ENCODE data around the gene MYCBP2.
"Not testable (repeated sequence)": the region's sequence is repeated elsewhere in the genome, so short reads cannot be mapped to it uniquely, and the experiment has no call there.

MYCBP2 gene

GRCh38 chr13:77026255-77026860 lies 300.5 kb downstream of the MYCBP2 start:
- H3K4me1 ChIP-seq (ENCODE audit: insufficient read depth, low read length): peaks cover 55% of the 10 kb centered on the region

DNA sequence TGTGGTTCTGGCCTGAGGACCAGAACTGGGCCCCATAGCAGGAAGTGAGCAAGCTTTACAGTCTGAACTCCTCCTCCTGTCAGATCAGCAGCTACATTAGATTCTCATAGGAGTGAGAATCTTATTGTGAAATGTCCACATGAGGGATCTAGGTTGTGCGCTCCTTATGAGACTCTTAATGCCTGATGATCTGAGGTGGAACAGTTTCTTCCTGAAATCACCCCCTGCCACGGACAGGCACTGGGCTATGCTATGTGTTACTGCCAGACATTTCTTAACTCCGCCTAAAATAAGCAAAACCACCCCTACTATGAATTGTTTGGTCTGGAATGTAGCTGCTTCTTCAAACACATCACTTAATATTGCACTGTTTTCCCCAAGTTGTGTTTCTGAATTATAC lies 304.6 kb downstream of the MYCBP2 start:
- peaks cover 68% of the 10 kb centered on the region for H3K4me1 ChIP-seq (ENCODE audit: insufficient read depth, low read length)
- peak overlapping the region; percentile 14 for H3K27ac ChIP-seq (ENCODE audit: low read depth, low read length)
- H3K27me3 ChIP-seq (ENCODE audit: control insufficient read depth in 1 of 2, insufficient read depth in 2 of 2, low read length in 2 of 2): no peaks in the 10 kb centered on the region
- peaks cover 8% of the 10 kb centered on the region for H3K36me3 ChIP-seq (ENCODE audit: insufficient read depth, low read length)
- no peak overlapping the region for H3K9ac ChIP-seq (ENCODE audit: low read length)
- no peaks in the 10 kb centered on the region for H3K9me3 ChIP-seq (ENCODE audit: low read length)
- no peak overlapping the region for H3K4me3 ChIP-seq (ENCODE audit: low read depth in 1 of 2, low read length in 2 of 2)

More at GRCh38 chr13:77026255-77026860, 300.5 kb downstream of the MYCBP2 start:
- H3K36me3 ChIP-seq (ENCODE audit: insufficient read depth, low read length): no peaks in the 10 kb centered on the region
- H3K9ac ChIP-seq (ENCODE audit: low read length): peak overlapping the region; percentile 74
- H3K4me3 ChIP-seq (ENCODE audit: low read depth in 1 of 2, low read length in 2 of 2): peak overlapping the region; percentile 88 to 98
- peak overlapping the region; percentile 95 for H3K27ac ChIP-seq (ENCODE audit: low read depth, low read length)
- no peaks in the 10 kb centered on the region for H3K27me3 ChIP-seq (ENCODE audit: control insufficient read depth in 1 of 2, insufficient read depth in 2 of 2, low read length in 2 of 2)
- H3K9me3 ChIP-seq (ENCODE audit: low read length): no peaks in the 10 kb centered on the region

GRCh38 chr13:77019756-77020155 lies 307.1 kb downstream of the MYCBP2 start:
- Histone ChIP-seq H3K27ac (ENCODE audit: low read depth, low read length) (no peak overlapping the region), H3K4me1 (ENCODE audit: insufficient read depth, low read length) (peaks cover 63% of the 10 kb centered on the region), H3K36me3 (ENCODE audit: insufficient read depth, low read length) (peaks cover 17% of the 10 kb centered on the region)

GRCh38 chr13:77016888-77017623 lies 309.8 kb downstream of the MYCBP2 start:
- H3K27me3 ChIP-seq (ENCODE audit: control insufficient read depth in 1 of 2, insufficient read depth in 2 of 2, low read length in 2 of 2): no peaks in the 10 kb centered on the region
- peaks cover 36% of the 10 kb centered on the region for H3K36me3 ChIP-seq (ENCODE audit: insufficient read depth, low read length)

More at GRCh38 chr13:77019756-77020155, 307.1 kb downstream of the MYCBP2 start:
- Histone ChIP-seq H3K4me3 (ENCODE audit: low read depth in 1 of 2, low read length in 2 of 2) (no peak overlapping the region), H3K9me3 (ENCODE audit: low read length) (no peaks in the 10 kb centered on the region), H3K27me3 (ENCODE audit: control insufficient read depth in 1 of 2, insufficient read depth in 2 of 2, low read length in 2 of 2) (no peaks in the 10 kb centered on the region), H3K9ac (ENCODE audit: low read length) (no peak overlapping the region)

GRCh38 chr13:77016251-77016812 lies 310.6 kb downstream of the MYCBP2 start:
- no peak overlapping the region for H3K4me3 ChIP-seq (ENCODE audit: low read depth in 1 of 2, low read length in 2 of 2)
- H3K27ac ChIP-seq (ENCODE audit: low read depth, low read length): peak overlapping the region; percentile 24
- no peak overlapping the region for H3K9ac ChIP-seq (ENCODE audit: low read length)
- H3K36me3 ChIP-seq (ENCODE audit: insufficient read depth, low read length): peaks cover 36% of the 10 kb centered on the region
- no peaks in the 10 kb centered on the region for H3K27me3 ChIP-seq (ENCODE audit: control insufficient read depth in 1 of 2, insufficient read depth in 2 of 2, low read length in 2 of 2)
- no peaks in the 10 kb centered on the region for H3K9me3 ChIP-seq (ENCODE audit: low read length)
- H3K4me1 ChIP-seq (ENCODE audit: insufficient read depth, low read length): peaks cover 36% of the 10 kb centered on the region

More at GRCh38 chr13:77016888-77017623, 309.8 kb downstream of the MYCBP2 start:
- Histone ChIP-seq H3K4me1 (ENCODE audit: insufficient read depth, low read length) (peaks cover 43% of the 10 kb centered on the region), H3K9me3 (ENCODE audit: low read length) (no peaks in the 10 kb centered on the region), H3K9ac (ENCODE audit: low read length) (no peak overlapping the region), H3K4me3 (ENCODE audit: low read depth in 1 of 2, low read length in 2 of 2) (no peak overlapping the region), H3K27ac (ENCODE audit: low read depth, low read length) (no peak overlapping the region)

GRCh38 chr13:77014906-77015685 lies 311.8 kb downstream of the MYCBP2 start:
- no peak overlapping the region for H3K4me3 ChIP-seq (ENCODE audit: low read depth in 1 of 2, low read length in 2 of 2)
- H3K27ac ChIP-seq (ENCODE audit: low read depth, low read length): no peak overlapping the region
- peaks cover 26% of the 10 kb centered on the region for H3K4me1 ChIP-seq (ENCODE audit: insufficient read depth, low read length)
- H3K27me3 ChIP-seq (ENCODE audit: control insufficient read depth in 1 of 2, insufficient read depth in 2 of 2, low read length in 2 of 2): no peaks in the 10 kb centered on the region
- no peaks in the 10 kb centered on the region for H3K9me3 ChIP-seq (ENCODE audit: low read length)
- peaks cover 43% of the 10 kb centered on the region for H3K36me3 ChIP-seq (ENCODE audit: insufficient read depth, low read length)
- H3K9ac ChIP-seq (ENCODE audit: low read length): no peak overlapping the region

- no peaks in the 10 kb centered on the region for H3K27me3 ChIP-seq (ENCODE audit: control insufficient read depth in 1 of 2, insufficient read depth in 2 of 2, low read length in 2 of 2)
- no peak overlapping the region for H3K27ac ChIP-seq (ENCODE audit: low read depth, low read length)
- no peak overlapping the region for H3K9ac ChIP-seq (ENCODE audit: low read length)
- no peak overlapping the region for H3K4me3 ChIP-seq (ENCODE audit: low read depth in 1 of 2, low read length in 2 of 2)
- H3K9me3 ChIP-seq (ENCODE audit: low read length): no peaks in the 10 kb centered on the region
- H3K4me1 ChIP-seq (ENCODE audit: insufficient read depth, low read length): peaks cover 15% of the 10 kb centered on the region
- peaks cover 43% of the 10 kb centered on the region for H3K36me3 ChIP-seq (ENCODE audit: insufficient read depth, low read length)
Measured at GRCh38 chr13:77013853-77014542, 312.9 kb downstream of the MYCBP2 start.

GRCh38 chr13:77009719-77010118 lies 317.2 kb downstream of the MYCBP2 start:
- not testable (repeated sequence) for H3K9ac ChIP-seq (ENCODE audit: low read length); H3K27ac ChIP-seq (ENCODE audit: low read depth, low read length); H3K9me3 ChIP-seq (ENCODE audit: low read length); H3K4me3 ChIP-seq (ENCODE audit: low read depth in 1 of 2, low read length in 2 of 2); H3K27me3 ChIP-seq (ENCODE audit: control insufficient read depth in 1 of 2, insufficient read depth in 2 of 2, low read length in 2 of 2)
- Histone ChIP-seq H3K4me1 (ENCODE audit: insufficient read depth, low read length) (peaks cover 14% of the 10 kb centered on the region), H3K36me3 (ENCODE audit: insufficient read depth, low read length) (peaks cover 38% of the 10 kb centered on the region)

DNA sequence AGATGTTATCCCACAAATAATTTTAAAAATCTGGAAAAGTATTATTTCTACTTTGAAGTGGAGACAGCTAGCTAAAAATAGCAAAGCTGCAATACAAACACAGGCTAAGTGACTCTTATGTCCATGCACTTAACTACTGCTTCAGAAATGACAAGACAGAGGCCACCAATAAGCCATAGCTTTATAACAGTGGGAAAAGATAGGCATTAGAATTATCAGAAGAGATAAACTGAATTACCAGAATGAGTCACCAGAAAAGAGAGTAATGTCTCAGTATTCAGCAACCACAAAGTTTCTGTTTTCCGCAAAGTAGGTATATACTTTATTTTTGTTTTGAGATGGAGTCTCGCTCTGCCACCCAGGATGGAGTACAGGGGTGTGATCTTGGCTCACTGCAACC lies 317.9 kb downstream of the MYCBP2 start:
- Histone ChIP-seq H3K9me3 (ENCODE audit: low read length) (no peaks in the 10 kb centered on the region), H3K4me1 (ENCODE audit: insufficient read depth, low read length) (peaks cover 7% of the 10 kb centered on the region), H3K36me3 (ENCODE audit: insufficient read depth, low read length) (peaks cover 31% of the 10 kb centered on the region), H3K4me3 (ENCODE audit: low read depth in 1 of 2, low read length in 2 of 2) (no peak overlapping the region), H3K27me3 (ENCODE audit: control insufficient read depth in 1 of 2, insufficient read depth in 2 of 2, low read length in 2 of 2) (no peaks in the 10 kb centered on the region), H3K27ac (ENCODE audit: low read depth, low read length) (no peak overlapping the region), H3K9ac (ENCODE audit: low read length) (no peak overlapping the region)

- not testable (repeated sequence) for H3K4me1 ChIP-seq (ENCODE audit: insufficient read depth, low read length); H3K27ac ChIP-seq (ENCODE audit: low read depth, low read length)
- peaks cover 25% of the 10 kb centered on the region for H3K36me3 ChIP-seq (ENCODE audit: insufficient read depth, low read length)
Measured at GRCh38 chr13:77008337-77008736, 318.6 kb downstream of the MYCBP2 start.

More at GRCh38 chr13:77008337-77008736, 318.6 kb downstream of the MYCBP2 start:
- H3K9ac ChIP-seq (ENCODE audit: low read length); H3K27me3 ChIP-seq (ENCODE audit: control insufficient read depth in 1 of 2, insufficient read depth in 2 of 2, low read length in 2 of 2); H3K4me3 ChIP-seq (ENCODE audit: low read depth in 1 of 2, low read length in 2 of 2); H3K9me3 ChIP-seq (ENCODE audit: low read length): not testable (repeated sequence)
